T-cell (primary cell): ENCODE data around the gene ZNF550. TPM values are rescaled to one million over a fixed set of nuclear protein-coding genes. Genes with fewer than 3 reads are reported as not detected.
"Not testable (repeated sequence)": the region's sequence is repeated elsewhere in the genome, so short reads cannot be mapped to it uniquely, and the experiment has no call there.

Experiments
- ATAC-seq, 4 experiments: fragments of 200-7000 bp in 3 of 4; fragments of 150-1000 bp in 1 of 4; cut with Tn5 transposase; replicated peaks in 1 of 4; 1 replicate in 3 of 4; 2 replicates in 1 of 4; pipeline ENCODE4 v1.10.0; 2021; ENCODE audit warnings: moderate library complexity in 3 of 4, mild to moderate bottlenecking in 2 of 4, moderate number of reproducible peaks in 1 of 4
- CTCF ChIA-PET, 2 donors: fragments of 300-600 bp; sonication (Branson Sonifier 250); formaldehyde crosslinking; loops; one replicate each; lab custom pipeline; 2022; ENCODE audit warnings: antibody characterized with exemption in 2 of 2; lab: Charles Lee
- POLR2A ChIA-PET, 2 donors: fragments of 300-600 bp; sonication (Branson Sonifier 250); formaldehyde crosslinking; loops; one replicate each; lab custom pipeline; 2022; ENCODE audit warnings: antibody characterized with exemption in 2 of 2; lab: Charles Lee
- DNase-seq, 35 experiments: peaks; one replicate each; pipeline versions ENCODE4 v3.0.0 to v3.0.0-alpha.2; 2013 to 2023
- H3K27ac ChIP-seq: one replicate; pipeline ENCODE4 v1.5.1; 2013; ENCODE audit warnings: low read length
- H3K27me3 ChIP-seq, 2 experiments: replicated peaks in 1 of 2; 1 replicate in 1 of 2; 2 replicates in 1 of 2; pipeline versions ENCODE4 v1.6.1 to v1.7.0; 2013; ENCODE audit warnings: low read length in 1 of 2, mixed read lengths in 1 of 2; ENCODE audit not compliant: control insufficient read depth in 2 of 2, insufficient read depth in 2 of 2; ENCODE audit errors: extremely low read depth in 1 of 2
- H3K36me3 ChIP-seq, 2 donors: 1 replicate in 1 of 2; 2 replicates in 1 of 2; pipeline versions ENCODE4 v1.6.1 to v1.7.0; 2013; ENCODE audit warnings: low read length in 1 of 2; ENCODE audit not compliant: control insufficient read depth in 2 of 2, insufficient read depth in 1 of 2; ENCODE audit errors: extremely low read depth in 1 of 2
- H3K4me1 ChIP-seq, 2 experiments: 1 replicate in 1 of 2; 2 replicates in 1 of 2; pipeline versions ENCODE4 v1.6.1 to v1.7.0; 2013; ENCODE audit warnings: low read length in 2 of 2, mixed read lengths in 1 of 2; ENCODE audit not compliant: insufficient read depth in 2 of 2, control insufficient read depth in 1 of 2; ENCODE audit errors: extremely low read depth in 1 of 2
- H3K4me3 ChIP-seq, 2 donors: 1 replicate in 1 of 2; 2 replicates in 1 of 2; pipeline versions ENCODE4 v1.5.1 to v1.7.0; 2013; ENCODE audit warnings: mild to moderate bottlenecking in 2 of 2, low read length in 1 of 2, moderate library complexity in 1 of 2; ENCODE audit not compliant: control insufficient read depth in 1 of 2; ENCODE audit errors: extremely low read depth in 1 of 2
- H3K9me3 ChIP-seq: 2 replicates; pipeline ENCODE4 v1.7.0; 2013
- H3K27ac Mint-ChIP-seq, 2 donors: one replicate each; pipeline ENCODE4 v1.8.0; 2020 to 2021; ENCODE audit warnings: mild to moderate bottlenecking in 2 of 2, mixed read lengths in 2 of 2
- H3K27me3 Mint-ChIP-seq, 2 donors: one replicate each; pipeline ENCODE4 v1.8.0; 2021 to 2022; ENCODE audit warnings: mixed read lengths in 2 of 2
- H3K36me3 Mint-ChIP-seq: one replicate; pipeline ENCODE4 v1.8.0; 2021; ENCODE audit warnings: mixed read lengths
- H3K4me1 Mint-ChIP-seq, 3 donors: one replicate each; pipeline ENCODE4 v1.8.0; 2020 to 2022; ENCODE audit warnings: mixed read lengths in 3 of 3, mild to moderate bottlenecking in 1 of 3
- H3K4me3 Mint-ChIP-seq, 3 donors: one replicate each; pipeline ENCODE4 v1.8.0; 2020 to 2022; ENCODE audit warnings: mild to moderate bottlenecking in 3 of 3, mixed read lengths in 3 of 3, moderate library complexity in 3 of 3
- H3K9me3 Mint-ChIP-seq, 3 donors: one replicate each; pipeline ENCODE4 v1.8.0; 2020 to 2022; ENCODE audit warnings: mixed read lengths in 3 of 3
- WGBS: methylation state at CpG from one replicate; pipeline ENCODE4 v1.1.5; 2013; ENCODE audit warnings: missing lambda C conversion rate; ENCODE audit not compliant: insufficient coverage; 5-methylcytosine and 5-hydroxymethylcytosine counted together
- total RNA-seq, 35 experiments: library from RNA in 6 of 35; stranded (reverse) in 6 of 35; fragments of 120-200 nt in 1 of 35; gene quantifications; one replicate each; pipeline versions ENCODE4 v1.2.1 to v1.2.4 and lab custom pipeline; 2013 to 2026

ZNF550 gene
- total RNA-seq, 5 donors from 2014 or later (not counting 1 experiment from before 2014, with no cell fraction given) = 16.9 to 47.4 (median 45.1) TPM

DNA sequence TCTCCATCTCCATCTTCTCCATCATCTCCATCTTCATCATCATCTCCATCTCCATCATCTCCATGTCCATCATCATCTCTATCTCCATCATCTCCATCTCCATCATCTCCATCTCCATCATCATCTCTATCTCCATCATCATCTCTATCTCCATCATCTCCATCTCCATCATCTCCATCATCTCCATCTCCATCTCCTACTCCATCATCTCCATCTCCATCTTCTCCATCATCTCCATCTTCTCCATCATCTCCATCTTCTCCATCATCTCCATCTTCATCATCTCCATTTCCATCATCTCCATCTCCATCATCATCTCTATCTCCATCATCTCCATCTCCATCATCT is 60.4 kb downstream of the ZNF550 start:
- not testable (repeated sequence) for H3K4me3 ChIP-seq
- H3K4me3 Mint-ChIP-seq = peak overlapping the region; percentile 76 to 82 (median 82)

DNA sequence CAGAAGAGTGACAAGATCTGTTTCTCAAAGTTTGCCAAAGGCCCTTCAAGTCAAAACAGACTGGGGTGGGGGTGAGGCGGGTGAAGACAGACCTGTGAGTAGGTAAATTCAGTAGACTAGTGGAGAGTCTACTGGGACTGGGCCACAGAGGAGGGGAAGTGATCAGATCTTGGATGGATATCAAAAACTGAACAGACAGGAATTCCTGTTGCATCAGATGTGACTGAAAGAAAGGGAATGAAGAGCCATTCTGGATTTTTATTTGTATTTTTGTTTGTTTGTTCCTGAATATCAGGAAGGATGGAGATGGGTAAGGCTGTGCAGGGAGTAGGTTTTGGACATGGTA is 71.4 kb downstream of the ZNF550 start:
- H3K36me3 ChIP-seq = peaks cover 8 to 22% of the 10 kb centered on the region in 2 donors
- POLR2A ChIA-PET, ATAC-seq, H3K9me3 ChIP-seq, H3K27me3 ChIP-seq, H3K27ac ChIP-seq, DNase-seq, CTCF ChIA-PET, H3K27me3 Mint-ChIP-seq: not testable (repeated sequence)
- Mint-ChIP-seq H3K9me3 (peaks cover 25 to 49% (median 34%) of the 10 kb centered on the region in 3 donors), H3K4me3 (peak overlapping the region; percentile 56 to 77 (median 67)), H3K27ac (peak overlapping the region in 1 of 2 donors; percentile 48), H3K4me1 (peaks cover 15 to 22% (median 16%) of the 10 kb centered on the region in 3 donors), H3K36me3 (peaks cover 56% of the 10 kb centered on the region)
- H3K4me3 ChIP-seq = peak overlapping the region in 1 of 2 donors; percentile 32
- peaks cover 3 to 10% of the 10 kb centered on the region in 2 experiments for H3K4me1 ChIP-seq
- WGBS = no CpG with 5 or more reads among the region's 1 CpG

More for the DNA sequence above, 60.4 kb downstream of the ZNF550 start:
- H3K27me3 Mint-ChIP-seq, ATAC-seq, POLR2A ChIA-PET, H3K9me3 ChIP-seq, H3K27me3 ChIP-seq, DNase-seq: not testable (repeated sequence)
- Mint-ChIP-seq H3K9me3 (peaks cover 13 to 54% (median 44%) of the 10 kb centered on the region in 3 donors), H3K4me1 (peaks cover 27 to 31% (median 30%) of the 10 kb centered on the region in 3 donors), H3K36me3 (peaks cover 56% of the 10 kb centered on the region), H3K27ac (peak overlapping the region; percentile 79 to 83)
- Histone ChIP-seq H3K4me1 (peaks cover 6 to 12% of the 10 kb centered on the region in 2 experiments), H3K27ac (peak overlapping the region; percentile 81), H3K36me3 (peaks cover 0 to 17% of the 10 kb centered on the region in 2 donors)
- CTCF ChIA-PET = interaction anchor here in 1 of 2 donors (1.0 kb wide), 1 partner anchor 22 kb away, joined by 5 read pairs; the partner anchor contains the start of gene ZNF772

DNA sequence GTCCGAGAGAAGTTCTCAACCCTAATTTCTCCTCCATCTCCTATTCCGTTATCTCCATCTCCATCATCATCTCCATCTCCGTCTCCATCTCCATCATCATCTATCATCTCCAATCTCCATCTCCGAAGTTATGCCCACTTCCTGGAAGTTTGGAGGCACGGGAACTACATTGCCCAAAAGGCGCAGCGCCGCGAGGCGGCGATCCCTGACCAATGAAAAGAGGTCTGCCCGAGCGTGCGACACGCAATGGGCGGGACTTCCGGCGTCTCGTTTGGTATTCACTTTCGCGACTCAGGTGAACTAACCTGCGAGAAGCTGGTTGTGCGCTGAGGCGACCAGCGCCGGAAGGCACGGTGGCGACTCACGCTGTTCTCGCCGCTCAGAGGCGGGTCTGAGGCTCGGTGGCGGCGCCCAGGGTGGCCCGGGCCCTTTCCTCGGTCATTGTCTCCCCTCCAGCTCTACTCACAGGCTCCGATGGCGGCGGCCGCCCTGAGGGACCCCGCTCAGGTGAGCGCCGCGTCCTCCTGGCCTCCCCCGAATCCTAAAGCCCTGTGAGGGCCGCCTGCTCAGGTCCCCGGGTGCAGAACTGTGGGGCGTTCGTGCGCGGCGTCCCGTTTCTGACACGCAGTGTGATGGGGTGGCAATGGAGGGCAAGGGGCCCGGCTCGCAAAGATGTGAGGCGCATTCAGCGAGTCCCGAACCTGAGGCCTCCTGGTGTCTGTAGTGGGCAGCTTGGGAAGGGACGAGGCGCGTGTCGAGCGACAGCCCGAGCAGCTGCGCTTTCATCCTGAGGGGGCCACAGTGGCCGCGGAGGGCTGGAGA is 72.0 kb downstream of the ZNF550 start, which contains the start of gene ZNF419:
Gene ZNF419, plus strand, starts transcription at position 274 of the 822 bp plus-strand sequence. Its CDS starts 201 bp downstream, at position 475.
- Mint-ChIP-seq H3K36me3 (peaks cover 50% of the 10 kb centered on the region), H3K9me3 (peaks cover 21 to 43% (median 29%) of the 10 kb centered on the region in 3 donors), H3K4me3 (peak within 1 kb of the TSS; percentile 56 to 77 (median 67)), H3K4me1 (peaks cover 15 to 22% (median 16%) of the 10 kb centered on the region in 3 donors), H3K27ac (peak within 1 kb of the TSS; percentile 74 to 75)
- H3K36me3 ChIP-seq = peaks cover 7 to 16% of the 10 kb centered on the region in 2 donors
- H3K27ac ChIP-seq = peak within 1 kb of the TSS; percentile 77
- ATAC-seq = peak; percentile 97 to 99 (median 98)
- POLR2A ChIA-PET, H3K27me3 Mint-ChIP-seq, H3K9me3 ChIP-seq, H3K27me3 ChIP-seq: not testable (repeated sequence)
- peaks cover 3 to 10% of the 10 kb centered on the region in 2 experiments for H3K4me1 ChIP-seq
- peak; percentile 87 to 97 (median 93) for DNase-seq
- CTCF ChIA-PET = interaction anchor here in 1 of 2 donors (1.0 kb wide), 1 partner anchor 126 kb away, joined by 3 read pairs; the partner anchor contains the start of gene ZNF134
- WGBS = 2% methylated on average over 35 of the region's 69 CpGs
- peak within 1 kb of the TSS; percentile 81 to 84 for H3K4me3 ChIP-seq

Other genes starting within 250 kb of the ZNF550 start
- gene ZNF543, start 239.4 kb downstream of the ZNF550 start, total RNA-seq = 10 to 100 TPM in 1 of 5 donors, 1 to 10 TPM in 4; 3.9 to 11.1 (median 7.9) TPM
- gene ZNF304, start 208.6 kb downstream of the ZNF550 start, total RNA-seq = 10 to 100 TPM in 3 of 5 donors, 1 to 10 TPM in 2; 7.1 to 14.3 (median 11.8) TPM
- gene TRAPPC2B, start 196.3 kb downstream of the ZNF550 start, total RNA-seq = 10 to 100 TPM in 2 of 5 donors, 1 to 10 TPM in 3; 7.1 to 11.4 (median 9.6) TPM
- gene ZNF547, start 196.3 kb downstream of the ZNF550 start, total RNA-seq = 1 to 10 TPM in 3 of 5 donors, under 1 TPM in 2; 0.77 to 4.8 (median 3.5) TPM
- gene ZNF548, start 170.0 kb downstream of the ZNF550 start, total RNA-seq = 100 to 1,000 TPM in 2 of 5 donors, 10 to 100 TPM in 3; 57.3 to 110 (median 82.8) TPM
- gene ZNF17, start 148.7 kb downstream of the ZNF550 start, total RNA-seq = 10 to 100 TPM; 10.0 to 27.8 (median 21.2) TPM
- 10 to 100 TPM in 3 of 5 donors, 1 to 10 TPM in 2; 6.8 to 21.3 (median 18.2) TPM for gene ZNF749, start 124.5 kb downstream of the ZNF550 start, total RNA-seq
- gene VN1R1, start 102.7 kb downstream of the ZNF550 start, total RNA-seq = under 1 TPM in 3 of 5 donors, not detected in 2; 0.41 to 0.61 (median 0.53) TPM
- gene ZNF772, start 82.3 kb downstream of the ZNF550 start, total RNA-seq = 10 to 100 TPM in 1 of 5 donors, 1 to 10 TPM in 4; 2.3 to 12.1 (median 9.4) TPM
- gene ZNF419, start 72.1 kb downstream of the ZNF550 start, total RNA-seq = 10 to 100 TPM in 4 of 5 donors, 1 to 10 TPM in 1; 6.3 to 24.5 (median 21.5) TPM
- gene ZNF773, start 59.9 kb downstream of the ZNF550 start, total RNA-seq = 10 to 100 TPM; 10.3 to 25.6 (median 18.7) TPM
- 10 to 100 TPM in 4 of 5 donors, 1 to 10 TPM in 1; 9.0 to 17.4 (median 16.0) TPM for gene ZNF549, start 32.5 kb downstream of the ZNF550 start, total RNA-seq
- gene ZNF416, start 19.0 kb upstream of the ZNF550 start, total RNA-seq = 10 to 100 TPM in 3 of 5 donors, 1 to 10 TPM in 2; 5.6 to 11.1 (median 10.0) TPM
- gene ZIK1, start 24.3 kb upstream of the ZNF550 start, total RNA-seq = 10 to 100 TPM in 2 of 5 donors, 1 to 10 TPM in 3; 4.9 to 10.6 (median 8.2) TPM
- 1 to 10 TPM; 3.0 to 9.7 (median 9.2) TPM for gene ZNF530, start 40.0 kb upstream of the ZNF550 start, total RNA-seq
- gene ZNF134, start 54.4 kb upstream of the ZNF550 start, total RNA-seq = 10 to 100 TPM; 16.4 to 31.0 (median 22.3) TPM
- 10 to 100 TPM; 30.7 to 40.5 (median 34.7) TPM for gene ZNF211, start 73.3 kb upstream of the ZNF550 start, total RNA-seq
- not detected for gene ZSCAN4, start 109.1 kb upstream of the ZNF550 start, total RNA-seq
- 10 to 100 TPM; 10.4 to 18.6 (median 17.2) TPM for gene ZNF551, start 122.1 kb upstream of the ZNF550 start, total RNA-seq
- 10 to 100 TPM in 2 of 5 donors, 1 to 10 TPM in 3; 6.3 to 16.2 (median 7.7) TPM for gene ZNF154, start 149.3 kb upstream of the ZNF550 start, total RNA-seq
- 10 to 100 TPM; 15.2 to 32.8 (median 30.4) TPM for gene ZNF671, start 167.8 kb upstream of the ZNF550 start, total RNA-seq
- 10 to 100 TPM; 14.3 to 36.5 (median 26.9) TPM for gene ZNF776, start 187.0 kb upstream of the ZNF550 start, total RNA-seq
- 10 to 100 TPM; 34.0 to 46.9 (median 40.1) TPM for gene ZNF586, start 209.8 kb upstream of the ZNF550 start, total RNA-seq